Stimulated activated naive CD4-positive, alpha-beta T cell (primary cell): ENCODE data around the gene UGT2B10.

Experiments
- DNase-seq, 6 experiments: peaks; one replicate each; lab custom pipeline; 2025; lab: John Stamatoyannopoulos, UW

The UGT2B10 gene

GRCh38 chr4:68871809-68872642, 56.2 kb downstream of the UGT2B10 start:
- no peak for DNase-seq

DNA sequence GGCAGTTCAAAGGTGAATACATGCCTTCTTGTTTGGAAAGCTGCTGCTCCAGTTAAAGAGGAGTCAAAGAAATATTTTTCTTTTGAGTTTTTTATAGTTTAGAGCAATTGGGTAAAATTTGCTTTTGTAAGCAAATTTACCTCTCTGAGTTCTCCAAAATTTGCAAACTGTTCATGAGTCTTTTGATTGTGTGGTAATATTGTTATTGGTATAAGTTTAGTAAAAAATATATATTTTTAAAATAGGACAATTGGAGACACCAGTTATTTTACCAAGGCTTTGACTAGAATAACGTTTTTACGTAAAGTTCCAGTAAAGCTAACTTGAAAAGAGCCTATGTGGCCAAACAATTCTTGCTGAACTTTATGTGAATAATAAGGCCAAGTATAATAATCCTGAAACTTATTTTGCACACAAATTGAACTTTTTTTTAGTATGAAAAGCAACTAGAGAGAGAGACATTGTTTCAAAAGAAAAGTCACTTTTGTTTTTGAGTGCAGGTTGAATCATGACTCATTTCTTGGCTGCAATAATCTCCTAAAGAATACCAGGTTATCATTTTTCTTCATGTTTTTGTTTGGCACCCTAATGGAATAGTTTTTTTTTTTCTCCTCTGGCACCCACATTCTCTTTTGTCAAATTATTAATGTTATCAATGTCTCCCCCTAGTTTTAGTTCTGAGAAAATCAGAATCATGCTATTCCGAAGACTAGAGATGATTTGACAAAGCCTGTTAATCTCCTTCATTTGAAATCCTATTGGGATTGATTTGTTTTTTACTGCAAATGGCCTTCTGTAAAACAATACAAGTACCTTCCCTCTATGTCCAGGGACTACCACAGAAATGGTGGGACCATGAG, 57.1 kb downstream of the UGT2B10 start:
- no peak for DNase-seq

- no peak for DNase-seq
These were observed 58.7 kb downstream of the UGT2B10 start for GRCh38 chr4:68874507-68874906.

GRCh38 chr4:68877555-68877954, 61.8 kb downstream of the UGT2B10 start:
- no peak for DNase-seq

DNA sequence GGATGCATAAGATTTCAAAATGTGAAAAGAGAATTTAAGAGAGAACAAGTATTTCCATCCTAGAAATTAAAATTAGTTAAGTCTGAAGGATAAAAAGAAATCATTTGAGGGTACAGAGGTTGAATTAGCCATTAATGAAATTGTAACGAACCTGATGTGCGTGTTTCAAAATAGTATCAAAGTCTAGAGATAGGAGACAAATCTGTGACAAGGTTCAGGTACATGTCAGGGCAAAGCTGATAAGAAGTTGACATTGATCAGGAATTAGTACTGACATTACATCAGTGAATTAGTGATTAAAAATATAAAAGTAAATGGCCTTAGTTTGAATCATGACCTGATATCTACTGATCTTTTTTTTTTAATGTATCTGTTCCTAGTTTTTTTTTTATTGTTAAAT, 62.3 kb downstream of the UGT2B10 start:
- no peak for DNase-seq
